ENCODE measurements around the gene DNAJC17. TPM values are rescaled to one million over a fixed set of nuclear protein-coding genes. Genes with fewer than 3 reads are reported as not detected.
A peak's percentile ranks its signal among the peaks of the same experiment; 100 is the strongest.

Gene DNAJC17
- total RNA-seq, 1 donor from 2014 or later: 44.4 TPM

- Mint-ChIP-seq H3K36me3 (ENCODE audit: low read depth) (peaks cover 7% of the 10 kb centered on the region), H3K9me3 (no peaks in the 10 kb centered on the region), H3K27me3 (ENCODE audit: low read depth) (peaks cover 24% of the 10 kb centered on the region), H3K4me1 (ENCODE audit: low read depth) (peaks cover 21% of the 10 kb centered on the region), H3K27ac (peak overlapping the region; percentile 24), H3K4me3 (ENCODE audit: low read depth) (peak overlapping the region; percentile 87)
- DNase-seq (ENCODE audit: low spot score): peak; percentile 20
- intact Hi-C loops (cut with micrococcal nuclease): loop anchor here (1.0 kb wide), 1 partner anchor 37 kb away; the partner anchor contains the start of genes DNAJC17 and ZFYVE19
These were observed 37.4 kb upstream of the DNAJC17 start for GRCh38 chr15:40844696-40845030.

GRCh38 chr15:40843885-40844695 is 36.8 kb upstream of the DNAJC17 start, which contains the start of gene SPINT1:
SPINT1 (plus strand) TSS chr15:40844048; CDS start chr15:40844555, 507 bp downstream.
- H3K9me3 Mint-ChIP-seq: no peaks in the 10 kb centered on the region

DNA sequence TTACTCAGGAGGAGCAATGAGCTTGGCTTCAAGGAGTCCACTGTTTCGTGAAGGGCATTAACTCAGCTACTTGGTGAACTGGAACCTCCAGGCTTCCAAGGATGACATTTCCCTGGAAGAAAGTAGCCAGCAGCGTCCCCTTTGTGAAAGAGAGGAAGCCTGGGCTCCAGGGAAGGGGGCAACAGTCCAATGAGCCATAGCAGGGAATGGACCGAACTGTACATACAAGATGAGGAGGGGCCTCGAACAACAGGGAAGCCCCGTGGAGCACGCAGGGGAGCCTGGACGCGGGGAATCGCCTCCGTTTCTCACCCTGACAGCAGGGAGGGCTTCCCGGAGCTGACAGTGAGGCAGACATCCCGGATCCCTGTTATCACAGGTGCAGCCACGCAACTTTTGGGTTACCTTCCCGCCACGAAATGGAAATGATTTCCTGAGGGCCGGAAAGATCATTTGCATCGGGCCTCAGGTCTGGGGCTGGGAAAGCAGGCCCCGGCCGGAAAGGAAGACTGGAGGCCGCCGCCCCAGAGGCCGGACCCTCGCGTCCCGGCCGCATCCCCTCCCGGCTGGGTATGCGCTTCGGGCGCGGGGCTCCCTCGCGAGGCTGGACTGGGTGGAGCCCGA is 36.1 kb upstream of the DNAJC17 start:
- no peak overlapping the region for H3K27ac Mint-ChIP-seq
- H3K27me3 Mint-ChIP-seq (ENCODE audit: low read depth): peaks cover 24% of the 10 kb centered on the region
- H3K9me3 Mint-ChIP-seq: no peaks in the 10 kb centered on the region

More at GRCh38 chr15:40843885-40844695, 36.8 kb upstream of the DNAJC17 start, which contains the start of gene SPINT1:
- H3K27ac Mint-ChIP-seq: peak within 1 kb of the TSS; percentile 24
- peaks cover 21% of the 10 kb centered on the region for H3K4me1 Mint-ChIP-seq (ENCODE audit: low read depth)
- peaks cover 24% of the 10 kb centered on the region for H3K27me3 Mint-ChIP-seq (ENCODE audit: low read depth)
- intact Hi-C loops (cut with micrococcal nuclease): loop anchor here (1.0 kb wide), 1 partner anchor 37 kb away; the partner anchor contains the start of genes DNAJC17 and ZFYVE19
- H3K36me3 Mint-ChIP-seq (ENCODE audit: low read depth): peaks cover 7% of the 10 kb centered on the region
- peak; percentile 26 for DNase-seq (ENCODE audit: low spot score)
- H3K4me3 Mint-ChIP-seq (ENCODE audit: low read depth): peak within 1 kb of the TSS; percentile 87

GRCh38 chr15:40841741-40842140 is 34.5 kb upstream of the DNAJC17 start:
- Mint-ChIP-seq H3K36me3 (ENCODE audit: low read depth) (peaks cover 7% of the 10 kb centered on the region), H3K4me1 (ENCODE audit: low read depth) (peaks cover 12% of the 10 kb centered on the region), H3K27me3 (ENCODE audit: low read depth) (peaks cover 24% of the 10 kb centered on the region), H3K27ac (no peak overlapping the region), H3K4me3 (ENCODE audit: low read depth) (no peak overlapping the region), H3K9me3 (no peaks in the 10 kb centered on the region)
- no peak for DNase-seq (ENCODE audit: low spot score)
- intact Hi-C loops (cut with micrococcal nuclease): no loop called here

More for the DNA sequence above, 36.1 kb upstream of the DNAJC17 start:
- H3K36me3 Mint-ChIP-seq (ENCODE audit: low read depth): peaks cover 7% of the 10 kb centered on the region
- no peak for DNase-seq (ENCODE audit: low spot score)
- peak overlapping the region; percentile 74 for H3K4me3 Mint-ChIP-seq (ENCODE audit: low read depth)
- peaks cover 21% of the 10 kb centered on the region for H3K4me1 Mint-ChIP-seq (ENCODE audit: low read depth)
- intact Hi-C loops (cut with micrococcal nuclease): no loop called here

DNA sequence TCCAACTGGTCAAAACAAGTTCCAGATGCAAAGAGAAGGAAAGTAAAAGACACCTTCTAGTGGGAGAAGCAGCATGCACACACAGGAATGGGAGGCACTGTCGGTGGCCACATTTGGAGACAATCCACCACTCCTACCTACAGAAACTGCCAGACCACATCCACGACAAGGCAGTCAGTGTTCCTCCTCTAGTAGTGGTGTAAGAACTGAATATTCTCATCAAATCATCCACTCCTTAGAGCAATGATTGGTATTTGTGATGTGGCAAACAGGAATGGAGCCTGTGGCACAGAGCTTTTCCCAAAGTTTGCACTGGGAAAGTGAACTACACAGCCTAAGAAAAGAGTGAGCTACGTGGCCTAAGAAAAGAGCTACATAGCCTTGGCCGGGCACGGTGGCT is 31.5 kb upstream of the DNAJC17 start:
- H3K4me3 Mint-ChIP-seq (ENCODE audit: low read depth): no peak overlapping the region
- no peak overlapping the region for H3K27ac Mint-ChIP-seq
- no peaks in the 10 kb centered on the region for H3K36me3 Mint-ChIP-seq (ENCODE audit: low read depth)
- intact Hi-C loops (cut with micrococcal nuclease): no loop called here
- peaks cover 21% of the 10 kb centered on the region for H3K27me3 Mint-ChIP-seq (ENCODE audit: low read depth)
- H3K4me1 Mint-ChIP-seq (ENCODE audit: low read depth): peaks cover 3% of the 10 kb centered on the region
- no peak for DNase-seq (ENCODE audit: low spot score)
- no peaks in the 10 kb centered on the region for H3K9me3 Mint-ChIP-seq

- H3K36me3 Mint-ChIP-seq (ENCODE audit: low read depth): no peaks in the 10 kb centered on the region
- no peak for DNase-seq (ENCODE audit: low spot score)
- peaks cover 4% of the 10 kb centered on the region for H3K27me3 Mint-ChIP-seq (ENCODE audit: low read depth)
- H3K27ac Mint-ChIP-seq: no peak overlapping the region
- intact Hi-C loops (cut with micrococcal nuclease): no loop called here
- no peak overlapping the region for H3K4me3 Mint-ChIP-seq (ENCODE audit: low read depth)
- no peaks in the 10 kb centered on the region for H3K4me1 Mint-ChIP-seq (ENCODE audit: low read depth)
- H3K9me3 Mint-ChIP-seq: no peaks in the 10 kb centered on the region
These were observed 28.7 kb upstream of the DNAJC17 start for GRCh38 chr15:40836020-40836419.

- no peak overlapping the region for H3K4me3 Mint-ChIP-seq (ENCODE audit: low read depth)
- H3K36me3 Mint-ChIP-seq (ENCODE audit: low read depth): no peaks in the 10 kb centered on the region
- H3K4me1 Mint-ChIP-seq (ENCODE audit: low read depth): no peaks in the 10 kb centered on the region
- H3K27me3 Mint-ChIP-seq (ENCODE audit: low read depth): no peaks in the 10 kb centered on the region
- no peaks in the 10 kb centered on the region for H3K9me3 Mint-ChIP-seq
- H3K27ac Mint-ChIP-seq: no peak overlapping the region
- no peak for DNase-seq (ENCODE audit: low spot score)
- intact Hi-C loops (cut with micrococcal nuclease): no loop called here
These were observed 25.6 kb upstream of the DNAJC17 start for GRCh38 chr15:40832903-40833302.

DNA sequence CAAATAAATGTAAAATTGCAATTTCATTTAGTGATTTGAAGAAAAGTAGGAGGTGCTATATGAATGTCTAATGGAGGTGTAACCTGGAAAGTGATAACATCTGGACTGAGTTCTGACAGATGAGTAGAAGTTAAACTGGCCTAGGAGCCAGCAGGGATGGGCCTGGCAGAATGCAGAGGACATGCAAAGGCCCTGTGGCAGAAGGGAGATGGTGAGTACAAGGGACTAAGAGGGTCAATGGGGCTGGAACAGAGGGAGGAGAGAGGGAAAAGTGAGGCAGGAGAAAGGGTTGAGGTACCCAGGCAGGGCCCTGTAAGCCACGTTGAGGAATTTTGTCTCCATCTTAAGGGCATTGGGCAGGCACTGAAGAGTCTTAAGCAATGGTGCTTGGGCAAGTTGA is 24.6 kb upstream of the DNAJC17 start:
- intact Hi-C loops (cut with micrococcal nuclease): no loop called here
- H3K27me3 Mint-ChIP-seq (ENCODE audit: low read depth): no peaks in the 10 kb centered on the region
- H3K27ac Mint-ChIP-seq: no peak overlapping the region
- no peak for DNase-seq (ENCODE audit: low spot score)
- H3K4me1 Mint-ChIP-seq (ENCODE audit: low read depth): no peaks in the 10 kb centered on the region
- H3K4me3 Mint-ChIP-seq (ENCODE audit: low read depth): no peak overlapping the region
- H3K9me3 Mint-ChIP-seq: no peaks in the 10 kb centered on the region
- H3K36me3 Mint-ChIP-seq (ENCODE audit: low read depth): no peaks in the 10 kb centered on the region

DNA sequence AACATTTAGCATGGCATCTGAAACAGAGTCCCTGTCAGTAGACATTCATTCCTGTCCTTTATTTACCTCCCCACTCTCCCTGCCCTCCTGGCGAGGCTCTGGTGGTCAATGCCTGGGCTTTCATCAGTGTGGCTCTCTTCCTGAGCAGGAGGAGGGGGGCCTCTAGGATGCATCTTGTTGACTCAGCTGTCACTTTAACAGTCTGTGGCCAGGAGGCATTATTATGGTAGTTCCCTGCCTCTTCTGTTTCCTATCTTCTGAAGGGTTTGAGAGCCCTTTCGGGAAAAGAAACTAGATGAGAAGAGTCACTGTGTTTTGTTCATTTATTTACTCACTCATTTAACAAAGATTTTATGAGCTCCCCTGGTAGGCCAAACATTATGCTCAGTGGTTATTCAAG is 23.6 kb upstream of the DNAJC17 start:
- no peak for DNase-seq (ENCODE audit: low spot score)
- Mint-ChIP-seq H3K4me1 (ENCODE audit: low read depth) (no peaks in the 10 kb centered on the region), H3K27ac (no peak overlapping the region), H3K9me3 (no peaks in the 10 kb centered on the region), H3K4me3 (ENCODE audit: low read depth) (no peak overlapping the region), H3K36me3 (ENCODE audit: low read depth) (no peaks in the 10 kb centered on the region), H3K27me3 (ENCODE audit: low read depth) (no peaks in the 10 kb centered on the region)
- intact Hi-C loops (cut with micrococcal nuclease): no loop called here

- no peak for DNase-seq (ENCODE audit: low spot score)
- Mint-ChIP-seq H3K36me3 (ENCODE audit: low read depth) (no peaks in the 10 kb centered on the region), H3K27ac (no peak overlapping the region), H3K4me1 (ENCODE audit: low read depth) (no peaks in the 10 kb centered on the region), H3K9me3 (no peaks in the 10 kb centered on the region), H3K4me3 (ENCODE audit: low read depth) (no peak overlapping the region), H3K27me3 (ENCODE audit: low read depth) (no peaks in the 10 kb centered on the region)
- intact Hi-C loops (cut with micrococcal nuclease): no loop called here
These were observed 21.8 kb upstream of the DNAJC17 start for GRCh38 chr15:40829115-40829514.

DNA sequence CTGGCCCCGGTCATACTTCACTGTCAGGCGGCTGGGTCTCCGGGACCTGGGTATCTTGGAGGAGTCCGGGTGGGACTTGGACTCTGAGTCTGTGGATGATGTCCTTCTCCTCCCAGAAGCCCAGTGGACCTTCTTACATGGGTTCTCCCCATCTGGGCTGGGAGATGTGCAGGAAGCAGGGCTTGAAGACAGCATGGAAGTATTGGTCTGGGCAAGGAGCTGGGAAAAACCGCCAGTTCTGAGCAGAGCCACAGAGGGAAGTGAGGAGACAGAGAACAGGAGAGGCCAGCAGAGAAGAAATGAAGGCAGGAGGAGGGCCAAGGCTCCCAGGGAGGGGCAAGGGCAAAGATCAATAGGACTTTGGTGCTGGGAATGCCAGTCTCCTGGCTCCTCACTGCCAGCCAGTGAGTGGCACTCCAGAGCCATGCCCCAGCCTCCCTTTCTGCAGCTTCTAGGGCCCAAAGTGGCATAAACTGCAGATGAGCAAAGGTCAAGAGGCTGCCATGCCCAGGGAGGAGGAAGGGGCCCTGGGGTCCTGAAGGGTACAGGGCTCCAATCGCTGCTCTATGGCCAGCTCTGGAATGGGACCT is 21.3 kb upstream of the DNAJC17 start, which contains the start of gene PPP1R14D:
Gene PPP1R14D (minus strand): TSS at position 262 of the 590 bp plus-strand sequence. CDS start 67 bp downstream, at position 195.
- no peaks in the 10 kb centered on the region for H3K9me3 Mint-ChIP-seq
- H3K4me1 Mint-ChIP-seq (ENCODE audit: low read depth): no peaks in the 10 kb centered on the region
- intact Hi-C loops (cut with micrococcal nuclease): no loop called here
- no peak for DNase-seq (ENCODE audit: low spot score)
- no peak within 1 kb of the TSS for H3K4me3 Mint-ChIP-seq (ENCODE audit: low read depth)
- no peaks in the 10 kb centered on the region for H3K36me3 Mint-ChIP-seq (ENCODE audit: low read depth)
- H3K27ac Mint-ChIP-seq: no peak within 1 kb of the TSS
- no peaks in the 10 kb centered on the region for H3K27me3 Mint-ChIP-seq (ENCODE audit: low read depth)

- DNase-seq (ENCODE audit: low spot score): no peak
- intact Hi-C loops (cut with micrococcal nuclease): no loop called here
- Mint-ChIP-seq H3K27me3 (ENCODE audit: low read depth) (no peaks in the 10 kb centered on the region), H3K9me3 (no peaks in the 10 kb centered on the region), H3K27ac (no peak overlapping the region), H3K4me3 (ENCODE audit: low read depth) (no peak overlapping the region), H3K36me3 (ENCODE audit: low read depth) (no peaks in the 10 kb centered on the region), H3K4me1 (ENCODE audit: low read depth) (no peaks in the 10 kb centered on the region)
These were observed 19.3 kb upstream of the DNAJC17 start for GRCh38 chr15:40826423-40827075.
